ENCODE measurements around the gene TMEM201.

Gene TMEM201

DNA sequence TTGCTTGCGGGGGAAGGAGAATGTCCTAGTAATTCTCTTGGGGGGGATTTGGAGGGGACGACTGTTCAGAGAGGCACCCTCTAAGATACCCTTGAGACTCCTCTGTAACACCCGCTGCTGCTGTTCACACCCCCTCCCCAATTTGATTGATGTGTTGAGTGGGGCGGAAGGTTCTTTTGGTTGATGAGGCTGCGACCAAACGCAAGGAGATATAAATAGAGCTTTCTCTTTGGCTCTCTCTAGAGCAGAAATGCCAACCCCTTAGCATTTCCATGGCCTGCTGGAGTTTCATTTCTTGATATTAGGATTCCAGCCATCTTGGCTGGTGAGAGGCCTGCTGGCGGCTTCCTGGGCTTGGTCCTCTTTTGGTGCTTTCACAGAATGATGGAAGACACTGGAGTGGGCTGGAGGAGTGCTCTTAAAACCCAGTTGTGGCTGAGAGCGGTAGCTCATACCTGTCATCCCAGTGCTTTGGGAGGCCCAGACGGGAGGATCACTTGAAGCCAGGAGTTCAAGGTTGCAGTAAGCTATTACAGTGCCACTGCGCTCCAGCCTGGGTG is 64.9 kb downstream of the TMEM201 start:
- peak; percentile 31 for DNase-seq (ENCODE audit: low spot score)

DNA sequence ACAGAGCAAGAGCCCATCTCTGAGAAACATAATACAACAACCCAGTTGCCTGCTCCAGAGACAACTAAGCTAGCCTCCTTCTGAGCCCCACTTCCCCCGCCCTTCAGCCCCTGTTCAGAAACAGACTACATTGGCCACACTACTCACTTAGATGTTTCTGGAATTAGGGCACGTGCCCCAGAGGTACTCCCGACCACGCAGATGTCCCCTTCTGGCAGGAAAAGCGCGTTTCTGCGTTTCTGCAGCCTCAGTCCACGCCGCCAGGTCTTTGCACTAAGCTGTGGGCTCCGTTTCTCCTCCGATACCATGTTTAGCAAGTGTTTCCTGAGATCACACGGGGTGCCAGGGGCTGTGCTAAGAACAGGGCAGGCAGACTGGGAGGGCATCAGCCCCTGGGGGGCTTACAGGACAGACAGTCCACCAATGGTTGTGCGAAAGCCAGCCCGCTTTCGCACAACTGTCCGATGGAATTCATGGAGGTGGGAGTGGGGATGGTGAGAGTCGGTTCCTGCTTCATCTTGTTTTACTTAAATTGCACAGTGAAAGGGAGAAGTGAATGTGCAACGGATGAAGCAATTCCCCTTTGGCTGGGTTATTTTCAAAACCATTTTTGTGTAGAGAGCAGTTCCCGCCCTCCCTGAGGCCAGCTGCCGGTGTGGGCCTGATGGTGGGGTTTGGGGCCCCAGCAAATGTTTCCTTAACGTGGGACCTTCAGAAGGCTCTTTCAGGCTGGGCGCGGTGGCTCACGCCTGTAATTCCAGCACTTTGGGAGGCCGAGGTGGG is 65.5 kb downstream of the TMEM201 start:
- DNase-seq (ENCODE audit: low spot score), result peak; percentile 13

- DNase-seq (ENCODE audit: low spot score), result peak; percentile 64
These were observed 66.4 kb downstream of the TMEM201 start for GRCh38 chr1:9654834-9655723.

DNA sequence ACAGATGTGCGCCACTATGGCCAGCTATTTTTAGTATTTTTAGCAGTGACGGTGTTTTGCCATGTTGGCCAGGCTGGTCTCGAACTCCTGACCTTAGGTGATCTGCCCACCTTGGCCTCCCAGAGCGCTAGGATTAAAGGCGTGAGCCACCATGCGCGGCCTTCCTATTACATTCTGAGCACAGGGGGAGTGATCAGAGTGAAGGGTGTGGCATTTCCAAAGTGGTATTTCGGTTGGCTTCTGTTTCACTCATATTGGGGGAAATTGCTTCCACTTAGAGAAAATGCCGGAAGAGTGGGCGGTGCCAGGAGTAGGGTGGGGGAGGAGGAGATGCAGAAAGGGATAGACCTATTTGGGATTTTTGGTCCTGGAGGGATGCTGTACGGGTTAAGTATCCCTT is 67.1 kb downstream of the TMEM201 start:
- no peak for DNase-seq (ENCODE audit: low spot score)

DNA sequence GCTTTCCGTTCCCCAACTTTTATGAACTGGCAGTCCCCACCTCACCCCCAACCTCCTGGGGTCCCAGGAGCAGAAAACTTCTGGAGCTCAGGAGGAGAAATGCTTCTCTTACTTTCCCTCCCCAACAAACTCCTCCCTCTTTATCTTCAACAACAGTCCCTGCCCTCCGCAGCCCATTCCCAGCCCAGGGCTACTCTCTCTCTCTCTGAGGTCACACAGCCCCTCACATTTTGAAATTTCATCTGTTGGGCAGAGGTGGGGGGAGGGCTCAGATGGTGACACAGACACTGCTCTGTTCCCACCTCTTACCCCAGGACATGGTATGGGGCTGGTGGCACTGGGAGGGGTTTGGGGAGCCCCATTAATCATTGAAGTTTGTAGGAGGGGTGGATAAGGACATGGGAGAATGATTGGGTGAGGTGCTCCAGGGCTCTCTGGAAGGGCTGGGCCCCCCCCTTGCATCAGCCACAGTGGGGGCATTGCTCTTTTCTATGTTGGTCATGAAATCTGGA is 68.9 kb downstream of the TMEM201 start:
- no peak for DNase-seq (ENCODE audit: low spot score)

DNA sequence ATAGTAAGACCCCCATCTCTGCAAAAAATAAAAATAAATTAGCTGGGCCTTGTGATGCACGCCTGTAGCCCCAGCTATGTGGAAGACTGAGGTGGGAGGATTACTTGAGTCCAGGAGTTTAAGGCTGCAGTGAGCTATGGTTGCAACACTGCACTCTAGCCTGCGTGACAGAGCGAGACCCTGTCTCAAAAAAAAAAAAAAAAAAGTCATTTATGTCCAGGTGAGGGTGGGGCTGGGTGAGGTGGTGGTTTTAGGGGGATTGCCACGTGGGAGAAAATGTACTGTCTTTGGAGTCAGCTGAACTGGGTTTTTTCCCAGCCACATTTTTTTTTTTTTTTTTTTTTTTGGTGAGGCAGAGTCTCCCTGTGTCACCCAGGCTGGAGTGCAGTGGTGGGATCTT is 69.5 kb downstream of the TMEM201 start:
- no peak for DNase-seq (ENCODE audit: low spot score)

DNA sequence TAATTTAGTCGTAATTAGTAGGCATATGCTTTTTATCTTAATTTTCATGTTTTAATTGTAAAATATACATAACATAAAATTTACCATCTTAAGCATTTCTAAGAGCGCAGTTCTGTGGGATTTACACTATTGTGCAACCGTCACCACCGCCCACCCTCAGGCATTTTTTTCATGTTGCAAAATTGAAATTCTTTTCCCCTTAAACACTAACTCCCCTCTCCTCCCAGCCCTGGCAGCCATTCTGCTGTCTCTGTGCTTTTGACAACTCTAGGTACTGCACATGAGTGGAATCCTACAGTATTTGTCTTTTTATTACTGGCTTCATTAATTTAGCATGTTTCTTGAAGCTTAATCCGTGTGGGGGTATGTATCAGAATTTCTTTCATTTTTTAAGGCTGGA is 70.6 kb downstream of the TMEM201 start:
- no peak for DNase-seq (ENCODE audit: low spot score)

DNA sequence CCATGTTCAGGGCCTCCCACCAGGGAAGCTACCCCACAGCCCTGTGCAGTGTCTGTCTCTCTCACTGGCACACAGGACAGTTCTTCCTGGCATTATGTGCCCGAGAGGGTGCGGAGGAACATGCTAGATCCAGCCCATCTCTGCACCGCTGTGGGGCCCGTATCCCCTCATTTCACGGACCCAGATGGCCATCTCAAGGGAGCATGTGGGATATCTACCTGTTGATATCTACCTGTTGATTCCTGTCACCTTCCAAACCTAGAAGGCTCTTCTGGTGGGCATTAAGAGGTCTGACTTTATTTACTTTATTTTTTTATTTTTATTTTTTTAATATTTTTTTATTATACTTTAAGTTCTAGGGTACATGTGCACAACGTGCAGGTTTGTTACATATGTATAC is 74.5 kb downstream of the TMEM201 start:
- DNase-seq (ENCODE audit: low spot score), result no peak
